ENCODE data around the gene CLDN6.
A peak's percentile ranks its signal among the peaks of the same experiment; 100 is the strongest.

CLDN6 gene

DNA sequence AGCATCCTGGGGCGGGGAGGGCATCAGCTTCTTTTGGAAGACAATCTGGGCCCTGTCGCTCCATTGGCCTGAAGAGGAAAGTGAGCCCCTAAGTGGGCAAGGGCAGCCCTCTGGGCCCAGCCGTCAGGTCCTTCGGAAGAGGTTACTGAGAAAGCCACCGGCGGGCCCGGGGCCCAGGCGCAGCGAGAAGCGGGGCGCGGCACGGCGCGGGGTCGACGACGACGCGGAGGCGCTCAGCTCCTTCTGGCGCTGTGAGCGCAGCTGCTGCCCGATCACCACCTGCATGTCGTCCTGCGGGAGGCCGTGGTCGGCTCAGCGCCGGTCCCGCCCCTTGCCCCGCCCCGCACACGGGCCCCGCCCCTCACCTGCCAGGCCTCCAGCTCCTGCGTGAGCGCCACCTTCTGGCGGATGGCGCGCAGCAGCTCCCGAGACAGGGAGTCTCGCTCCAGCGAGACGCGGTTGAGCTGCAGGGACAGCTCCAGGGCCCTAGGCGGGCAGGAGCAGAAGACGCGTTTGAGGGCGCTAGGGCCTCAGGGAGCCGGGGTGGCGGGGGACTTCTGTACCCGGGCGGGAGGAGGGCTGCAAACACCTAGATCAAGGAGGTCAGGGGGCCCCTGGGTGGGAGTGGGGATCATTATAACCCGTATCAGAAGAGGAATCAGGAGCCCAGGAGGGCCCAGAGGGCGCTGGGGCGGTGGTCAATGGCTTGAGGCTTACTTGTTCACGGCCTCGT, 10.2 kb upstream of the CLDN6 start:
- DNase-seq (ENCODE audit: low read depth), result peak; percentile 27

DNA sequence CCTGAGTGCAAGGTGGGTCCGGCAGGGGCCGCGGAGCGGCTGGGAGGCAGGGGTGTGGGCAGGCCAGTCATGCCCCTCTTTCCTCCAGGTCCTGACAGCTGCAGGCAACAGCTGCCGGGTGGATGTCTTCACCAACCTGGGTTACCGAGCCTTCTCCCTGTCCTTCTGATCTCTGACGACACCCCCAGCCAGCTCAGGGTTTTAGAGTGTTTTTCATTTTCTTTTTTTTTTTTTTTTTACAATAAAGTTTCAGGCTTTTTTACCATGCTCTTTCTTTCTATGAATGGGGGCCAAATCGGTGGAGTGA, 9.5 kb upstream of the CLDN6 start:
- DNase-seq (ENCODE audit: low read depth), result no peak

DNA sequence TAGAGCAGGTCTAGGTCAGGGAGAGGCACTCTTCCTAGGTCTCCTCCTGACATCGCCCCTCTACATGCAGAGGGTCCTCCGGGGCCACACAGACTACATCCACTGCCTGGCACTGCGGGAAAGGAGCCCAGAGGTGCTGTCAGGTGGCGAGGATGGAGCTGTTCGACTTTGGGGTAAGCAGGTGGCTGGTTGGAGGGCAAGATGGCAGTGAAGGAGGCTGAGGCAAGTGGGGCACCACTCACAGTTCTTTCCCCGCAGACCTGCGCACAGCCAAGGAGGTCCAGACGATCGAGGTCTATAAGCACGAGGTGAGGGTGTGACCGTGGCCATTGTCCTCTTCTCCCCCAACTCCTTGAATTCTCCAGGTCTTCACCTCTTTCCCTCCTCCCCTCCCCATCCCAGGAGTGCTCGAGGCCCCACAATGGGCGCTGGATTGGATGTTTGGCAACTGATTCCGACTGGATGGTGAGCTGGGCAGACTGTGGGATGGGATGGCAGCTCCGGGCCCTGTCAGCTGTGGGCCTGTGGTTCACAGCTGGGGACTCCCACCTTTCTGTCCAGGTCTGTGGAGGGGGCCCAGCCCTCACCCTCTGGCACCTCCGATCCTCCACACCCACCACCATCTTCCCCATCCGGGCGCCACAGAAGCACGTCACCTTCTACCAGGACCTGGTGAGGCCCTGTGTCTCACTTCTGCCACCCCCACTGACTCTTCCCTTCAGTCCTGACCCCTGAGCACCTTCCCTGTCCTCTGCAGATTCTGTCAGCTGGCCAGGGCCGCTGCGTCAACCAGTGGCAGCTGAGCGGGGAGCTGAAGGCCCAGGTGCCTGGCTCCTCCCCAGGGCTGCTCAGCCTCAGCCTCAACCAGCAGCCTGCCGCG, 8.9 kb upstream of the CLDN6 start:
- DNase-seq (ENCODE audit: low read depth), result no peak

DNA sequence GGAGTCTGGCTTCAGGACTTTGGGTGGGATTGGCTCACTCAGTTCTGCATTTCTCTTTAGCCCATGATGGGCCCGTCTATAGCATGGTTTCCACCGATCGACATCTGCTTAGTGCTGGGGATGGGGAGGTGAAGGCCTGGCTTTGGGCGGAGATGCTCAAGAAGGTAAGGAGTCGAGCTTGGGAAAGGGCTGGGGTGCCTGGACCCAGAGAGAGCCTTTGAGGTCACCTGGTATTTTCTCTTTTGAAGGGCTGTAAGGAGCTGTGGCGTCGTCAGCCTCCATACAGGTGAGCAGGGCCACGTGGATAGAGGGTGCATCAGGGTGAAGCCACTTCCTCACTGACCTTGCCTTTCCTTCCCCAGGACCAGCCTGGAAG, 8.0 kb upstream of the CLDN6 start:
- no peak for DNase-seq (ENCODE audit: low read depth)

DNA sequence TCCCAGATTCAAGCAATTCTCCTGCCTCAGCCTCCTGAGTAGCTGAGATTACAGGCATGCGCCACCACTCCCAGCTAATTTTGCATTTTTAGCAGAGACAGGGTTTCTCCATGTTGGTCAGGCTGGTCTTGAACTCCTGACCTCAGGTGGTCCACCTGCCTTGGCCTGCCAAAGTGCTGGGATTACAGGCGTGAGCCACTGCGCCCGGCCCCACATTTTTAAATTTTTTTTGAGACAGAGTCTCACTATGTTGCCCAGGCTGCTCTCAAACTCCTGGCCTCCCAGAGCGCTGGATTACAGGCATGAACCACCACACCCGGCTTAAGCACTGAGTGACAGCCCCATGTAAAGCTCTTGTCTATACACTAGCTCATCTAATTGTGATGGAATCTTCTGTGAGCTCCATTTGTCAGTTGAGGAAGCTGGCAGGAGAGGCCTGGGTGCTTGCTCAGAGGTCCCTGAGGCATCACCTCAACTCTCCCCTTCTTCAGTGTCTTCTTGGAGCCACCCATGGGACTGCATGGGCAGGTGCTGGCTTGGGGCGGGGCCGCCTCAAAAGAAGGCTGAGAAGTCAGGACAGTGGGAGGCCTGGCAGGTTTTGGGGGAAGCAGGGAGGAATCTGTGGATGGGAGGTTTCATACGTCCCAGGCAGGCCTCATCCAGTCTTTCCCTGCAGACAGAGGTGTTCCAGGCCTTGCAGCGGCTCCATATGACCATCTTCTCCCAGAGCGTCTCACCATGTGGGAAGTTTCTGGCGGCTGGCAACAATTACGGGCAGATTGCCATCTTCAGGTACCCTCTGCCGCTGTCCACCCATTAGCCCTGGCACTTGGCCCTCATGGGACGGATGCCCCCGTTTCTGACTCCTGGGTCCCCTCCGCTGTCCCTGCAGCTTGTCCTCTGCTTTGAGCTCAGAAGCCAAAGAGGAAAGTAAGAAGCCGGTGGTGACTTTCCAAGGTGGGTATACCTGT, 7.3 kb upstream of the CLDN6 start:
- DNase-seq (ENCODE audit: low read depth), result no peak

DNA sequence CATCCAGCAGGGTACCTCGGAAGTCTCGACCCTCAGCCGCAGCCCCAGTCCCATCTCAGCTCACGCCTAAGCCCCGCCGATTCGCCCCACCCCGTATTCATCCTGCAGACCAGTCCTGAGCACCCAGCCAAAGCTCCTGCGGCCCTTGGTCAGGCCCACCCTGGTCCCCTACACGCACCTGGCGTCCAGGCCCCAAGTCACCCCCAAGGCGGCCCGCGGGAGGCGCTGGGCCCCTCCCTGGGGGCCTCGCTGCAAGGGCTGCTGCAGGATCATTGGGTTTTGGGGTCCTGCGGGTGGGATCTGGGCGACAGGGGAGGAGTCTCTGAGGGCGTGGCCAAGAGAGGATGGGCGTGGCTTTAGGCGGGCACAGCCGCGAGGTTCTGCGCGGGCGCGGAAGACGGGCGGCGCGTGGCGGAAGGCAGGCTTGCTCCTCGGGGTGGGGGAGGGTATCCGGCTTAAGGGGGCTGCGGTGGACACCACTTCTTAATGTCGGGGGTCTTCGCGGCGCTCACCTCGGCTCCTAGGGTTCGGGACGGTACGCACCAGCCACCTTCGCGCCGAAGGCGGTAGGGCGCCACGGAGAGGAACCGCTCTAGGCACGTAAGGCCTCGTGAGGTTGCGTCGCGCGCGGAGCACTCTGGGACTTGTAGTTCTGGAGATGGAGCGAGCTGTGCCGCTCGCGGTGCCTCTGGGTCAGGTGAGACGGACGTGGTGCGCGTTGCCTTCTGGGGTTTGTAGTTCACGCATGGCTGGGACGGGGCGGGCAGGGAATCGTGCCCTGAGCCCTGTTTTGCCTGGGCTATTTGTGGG, 5.9 kb upstream of the CLDN6 start, which contains the start of the genes HCFC1R1 and THOC6:
HCFC1R1 (minus strand) TSS at position 274 of the 810 bp plus-strand sequence; CDS start at position 273, 1 bp downstream.
THOC6 (plus strand) TSS at position 367 of the 810 bp plus-strand sequence; CDS start at position 659, 292 bp downstream.
- DNase-seq (ENCODE audit: low read depth), result peak; percentile 96

- DNase-seq (ENCODE audit: low read depth), result peak; percentile 72
Measured at GRCh38 chr16:3023415-3023668, 5.4 kb upstream of the CLDN6 start.

DNA sequence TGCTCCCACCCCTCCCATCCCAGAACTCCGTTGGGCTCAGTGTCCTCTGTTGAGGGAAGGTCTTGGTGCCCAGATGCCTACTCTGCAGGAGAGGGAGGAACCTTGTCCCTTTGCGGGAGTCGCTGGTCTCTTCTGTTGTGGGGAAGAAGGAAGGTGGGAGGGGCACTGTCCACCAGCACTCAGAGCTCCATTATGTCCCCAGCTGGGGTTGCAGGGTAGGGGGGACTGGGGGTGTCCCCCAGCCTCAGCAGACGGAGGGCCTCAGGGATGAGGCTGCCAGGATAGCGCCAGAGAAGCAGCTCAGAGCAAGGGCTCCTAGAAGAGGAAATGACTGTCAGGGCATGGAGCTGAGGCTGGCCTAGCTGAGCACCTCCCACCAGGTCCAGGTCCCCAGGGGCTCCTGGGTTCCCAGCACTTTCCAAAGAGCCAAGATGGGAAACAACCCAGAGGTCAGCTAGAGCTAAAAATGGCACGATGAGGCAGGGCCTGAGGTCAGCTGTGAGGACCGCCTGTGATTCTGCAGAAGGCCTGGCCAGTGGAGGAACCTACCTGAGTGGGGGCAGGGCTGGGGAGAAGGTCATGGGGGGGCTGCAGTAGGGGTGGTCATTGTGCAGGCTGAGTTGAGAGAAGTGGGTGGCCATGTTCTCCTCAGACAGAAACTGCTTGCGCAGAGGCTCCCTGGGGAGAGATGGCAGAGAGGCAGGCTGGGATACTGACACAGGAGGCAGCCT, 4.9 kb upstream of the CLDN6 start:
- peak; percentile 34 for DNase-seq (ENCODE audit: low read depth)

- DNase-seq (ENCODE audit: low read depth), result peak; percentile 94
Measured at GRCh38 chr16:3022208-3022683, 4.3 kb upstream of the CLDN6 start.

DNA sequence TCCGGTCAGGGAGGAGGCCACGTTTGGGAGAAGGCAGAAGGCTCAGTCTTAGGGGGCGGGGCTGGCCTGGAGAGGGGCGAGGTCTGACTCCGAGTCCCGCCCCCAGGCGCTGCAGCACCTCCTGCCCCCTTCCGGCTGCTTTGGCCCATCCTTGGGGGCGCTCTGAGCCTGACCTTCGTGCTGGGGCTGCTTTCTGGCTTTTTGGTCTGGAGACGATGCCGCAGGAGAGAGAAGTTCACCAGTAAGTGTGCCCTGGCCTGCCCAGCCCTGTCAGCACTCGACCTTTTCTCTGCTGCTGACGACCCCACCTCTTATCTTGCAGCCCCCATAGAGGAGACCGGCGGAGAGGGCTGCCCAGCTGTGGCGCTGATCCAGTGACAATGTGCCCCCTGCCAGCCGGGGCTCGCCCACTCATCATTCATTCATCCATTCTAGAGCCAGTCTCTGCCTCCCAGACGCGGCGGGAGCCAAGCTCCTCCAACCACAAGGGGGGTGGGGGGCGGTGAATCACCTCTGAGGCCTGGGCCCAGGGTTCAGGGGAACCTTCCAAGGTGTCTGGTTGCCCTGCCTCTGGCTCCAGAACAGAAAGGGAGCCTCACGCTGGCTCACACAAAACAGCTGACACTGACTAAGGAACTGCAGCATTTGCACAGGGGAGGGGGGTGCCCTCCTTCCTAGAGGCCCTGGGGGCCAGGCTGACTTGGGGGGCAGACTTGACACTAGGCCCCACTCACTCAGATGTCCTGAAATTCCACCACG, 3.6 kb upstream of the CLDN6 start:
- DNase-seq (ENCODE audit: low read depth), result peak; percentile 89

DNA sequence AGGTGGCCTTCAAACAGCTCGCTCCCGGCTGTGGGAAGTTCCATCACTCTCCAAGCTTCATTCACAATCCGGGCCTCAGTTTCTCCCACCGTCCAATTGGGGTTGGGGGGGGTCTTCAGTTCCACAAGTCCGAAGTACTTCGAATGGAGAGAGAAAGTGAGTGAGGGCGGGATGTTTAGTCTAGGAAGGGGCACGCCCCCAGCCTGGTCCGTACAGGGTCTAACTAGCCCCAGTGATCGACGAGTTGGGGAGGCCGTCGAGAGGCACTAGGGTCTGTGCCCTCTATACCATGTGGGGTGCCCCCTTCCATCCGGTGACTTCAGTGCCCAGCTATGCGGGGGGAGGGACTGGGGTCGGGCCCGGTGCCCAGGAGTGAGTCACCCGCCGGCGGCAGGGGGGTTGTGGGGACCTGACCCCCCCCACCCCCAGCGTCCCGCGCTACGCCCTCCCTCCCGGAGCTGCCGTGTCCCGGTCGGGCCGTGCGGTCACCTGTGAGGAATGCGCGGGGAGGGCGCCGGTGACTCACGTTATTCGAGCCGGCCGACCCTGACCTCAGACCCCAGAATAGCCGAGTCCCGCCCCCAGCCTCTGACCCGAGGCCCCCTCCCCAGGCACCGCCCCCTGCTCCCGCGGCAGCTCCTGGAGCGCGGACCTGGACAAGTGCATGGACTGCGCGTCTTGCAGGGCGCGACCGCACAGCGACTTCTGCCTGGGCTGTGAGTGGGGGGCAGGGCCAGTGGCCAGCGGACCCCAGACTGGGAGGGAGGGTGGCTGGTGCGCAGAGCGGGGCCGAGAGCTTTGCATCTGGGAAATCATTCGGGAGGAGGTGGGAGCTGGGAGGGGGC, 2.8 kb upstream of the CLDN6 start:
- peak; percentile 80 for DNase-seq (ENCODE audit: low read depth)

DNA sequence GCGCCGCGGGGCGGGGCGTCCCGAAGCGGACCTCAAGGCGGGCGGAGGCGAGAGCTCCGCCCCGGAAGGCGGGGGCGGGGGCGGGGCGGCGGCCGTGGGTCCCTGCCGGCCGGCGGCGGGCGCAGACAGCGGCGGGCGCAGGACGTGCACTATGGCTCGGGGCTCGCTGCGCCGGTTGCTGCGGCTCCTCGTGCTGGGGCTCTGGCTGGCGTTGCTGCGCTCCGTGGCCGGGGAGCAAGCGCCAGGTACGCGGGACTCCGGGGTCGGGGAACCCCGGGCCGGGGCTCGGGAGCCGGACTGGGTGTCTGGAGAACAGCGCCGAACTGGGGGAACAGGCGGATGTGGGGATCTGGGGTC, 2.2 kb upstream of the CLDN6 start, which contains the start of gene TNFRSF12A:
TNFRSF12A (plus strand) TSS at position 122 of the 357 bp plus-strand sequence; CDS start at position 152, 30 bp downstream.
- peak; percentile 35 for DNase-seq (ENCODE audit: low read depth)

DNA sequence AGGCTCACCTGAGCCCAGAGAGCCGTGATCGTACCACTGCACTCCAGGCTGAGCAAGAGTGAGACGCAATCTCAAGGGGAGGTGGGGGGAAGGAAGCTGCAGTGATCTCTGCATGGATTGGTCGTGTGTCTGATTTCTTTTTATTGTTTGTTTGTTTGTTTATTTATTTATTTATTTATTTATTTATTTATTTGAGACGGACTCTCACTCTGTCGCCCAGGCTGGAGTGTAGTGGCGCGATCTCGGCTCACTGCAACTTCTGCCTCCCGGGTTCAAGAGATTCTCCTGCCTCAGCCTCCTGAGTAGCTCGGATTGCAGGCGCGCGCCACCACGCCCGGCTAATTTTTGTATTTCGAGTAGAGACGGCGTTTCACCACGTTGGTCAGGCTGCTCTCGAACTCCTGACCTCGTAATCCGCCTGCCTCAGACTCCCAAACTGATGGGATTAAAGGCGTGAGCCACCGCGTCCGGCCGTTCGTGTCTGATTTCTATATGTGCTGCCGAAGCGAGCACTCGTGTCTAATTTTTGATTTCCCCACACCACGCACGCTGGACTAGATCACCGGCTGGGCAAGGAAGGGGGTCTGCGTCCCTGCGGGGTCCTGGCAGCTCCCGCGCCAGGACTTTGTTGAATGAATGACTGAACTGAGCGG, 1.7 kb upstream of the CLDN6 start:
- no peak for DNase-seq (ENCODE audit: low read depth)

DNA sequence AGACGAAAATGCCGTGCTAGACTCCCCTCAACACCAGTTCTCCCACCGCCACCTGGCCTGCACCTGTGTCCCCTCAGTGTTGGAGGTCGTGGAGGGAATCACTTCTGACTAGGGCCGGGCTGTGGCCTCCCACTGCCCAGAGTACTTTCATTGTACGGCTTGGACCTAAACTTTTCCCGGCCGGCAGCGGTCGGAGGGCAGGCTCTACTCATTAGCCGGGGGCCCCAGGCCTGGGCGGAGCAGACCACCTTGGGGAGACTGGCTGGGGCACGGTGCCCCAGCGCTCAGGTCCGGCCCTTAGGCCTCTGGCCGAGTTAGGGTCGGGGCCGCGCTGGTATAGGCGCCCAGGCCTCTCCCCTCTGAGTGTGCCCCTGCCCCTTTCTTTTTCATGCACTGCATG, 639 bp downstream of the CLDN6 start:
- no peak for DNase-seq (ENCODE audit: low read depth)

GRCh38 chr16:3015865-3016521, 2.0 kb downstream of the CLDN6 start:
- no peak for DNase-seq (ENCODE audit: low read depth)

DNA sequence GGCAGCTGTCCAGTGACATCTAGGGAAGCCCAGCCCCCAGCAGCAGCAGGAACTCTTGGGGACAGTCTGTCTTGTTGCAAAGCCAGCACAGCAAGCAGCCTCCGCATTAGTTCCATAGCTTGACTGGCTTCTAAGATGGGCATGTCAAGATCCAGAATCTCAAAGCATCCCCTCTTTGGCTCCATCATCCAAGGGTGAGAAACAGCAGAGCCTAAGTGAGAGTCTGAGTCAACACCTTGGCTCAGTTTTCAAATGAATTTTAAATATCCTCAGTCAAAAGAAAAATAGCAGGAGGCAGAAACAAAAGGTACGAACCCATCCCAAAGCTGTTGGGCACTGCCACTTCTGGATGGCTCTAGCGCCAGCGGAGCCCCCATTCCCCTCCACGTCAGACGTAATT, 3.0 kb downstream of the CLDN6 start:
- DNase-seq (ENCODE audit: low read depth), result no peak

GRCh38 chr16:3013998-3014690, 3.8 kb downstream of the CLDN6 start:
- DNase-seq (ENCODE audit: low read depth), result no peak
